ENCODE data around the gene VEPH1.
A peak's percentile ranks its signal among the peaks of the same experiment; 100 is the strongest.
"Not testable (repeated sequence)": the region's sequence is repeated elsewhere in the genome, so short reads cannot be mapped to it uniquely, and the experiment has no call there.

Gene VEPH1

DNA sequence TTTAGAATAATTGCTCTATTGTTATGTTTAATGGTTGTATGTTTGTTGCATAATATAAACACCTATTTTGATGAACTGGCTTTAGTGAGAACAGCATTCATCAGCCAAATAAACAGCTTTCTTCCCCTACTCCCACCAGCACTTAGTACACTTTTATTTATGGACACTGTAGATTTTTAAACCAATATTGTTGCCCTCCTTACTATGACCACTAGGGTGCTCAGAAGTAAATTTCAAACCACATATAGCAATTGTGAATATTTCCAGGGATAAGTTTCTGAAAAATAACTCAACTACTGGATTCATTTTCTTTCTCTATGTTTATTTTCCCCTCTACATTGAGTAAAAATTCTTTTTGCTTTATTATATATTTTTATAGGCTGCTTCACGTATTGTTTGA, 151.2 kb downstream of the VEPH1 start:
- Histone ChIP-seq H3K9ac (ENCODE audit: low read length) (no peak overlapping the region), H3K27ac (ENCODE audit: low read length) (no peak overlapping the region), H3K27me3 (ENCODE audit: low read depth, low read length) (peaks cover 10% of the 10 kb centered on the region), H3K79me2 (ENCODE audit: low read length) (no peaks in the 10 kb centered on the region), H3K36me3 (replicated peaks; ENCODE audit: low read depth, low read length) (no peaks in the 10 kb centered on the region), H3K9me3 (ENCODE audit: insufficient read depth, low read length) (no peaks in the 10 kb centered on the region), H3K4me2 (ENCODE audit: low read length) (no peak overlapping the region), H3K4me3 (ENCODE audit: low read length) (no peak overlapping the region), H4K20me1 (ENCODE audit: insufficient read depth, low read length) (no peaks in the 10 kb centered on the region), H2AFZ (ENCODE audit: low read depth, low read length) (no peak overlapping the region), H3K4me1 (ENCODE audit: low read length) (no peaks in the 10 kb centered on the region)
- no peak for TF ChIP-seq EZH2phosphoT487 (IDR thresholded peaks at IDR 0.05; ENCODE audit: low read depth)
- TF ChIP-seq CTCF (IDR thresholded peaks at IDR 0.05; ENCODE audit: low read depth, low read length): peak; percentile 23

- not testable (repeated sequence) for H3K4me1 ChIP-seq (ENCODE audit: low read length); H3K9ac ChIP-seq (ENCODE audit: low read length)
Observed at GRCh38 chr3:157350651-157351050, 152.6 kb downstream of the VEPH1 start.

DNA sequence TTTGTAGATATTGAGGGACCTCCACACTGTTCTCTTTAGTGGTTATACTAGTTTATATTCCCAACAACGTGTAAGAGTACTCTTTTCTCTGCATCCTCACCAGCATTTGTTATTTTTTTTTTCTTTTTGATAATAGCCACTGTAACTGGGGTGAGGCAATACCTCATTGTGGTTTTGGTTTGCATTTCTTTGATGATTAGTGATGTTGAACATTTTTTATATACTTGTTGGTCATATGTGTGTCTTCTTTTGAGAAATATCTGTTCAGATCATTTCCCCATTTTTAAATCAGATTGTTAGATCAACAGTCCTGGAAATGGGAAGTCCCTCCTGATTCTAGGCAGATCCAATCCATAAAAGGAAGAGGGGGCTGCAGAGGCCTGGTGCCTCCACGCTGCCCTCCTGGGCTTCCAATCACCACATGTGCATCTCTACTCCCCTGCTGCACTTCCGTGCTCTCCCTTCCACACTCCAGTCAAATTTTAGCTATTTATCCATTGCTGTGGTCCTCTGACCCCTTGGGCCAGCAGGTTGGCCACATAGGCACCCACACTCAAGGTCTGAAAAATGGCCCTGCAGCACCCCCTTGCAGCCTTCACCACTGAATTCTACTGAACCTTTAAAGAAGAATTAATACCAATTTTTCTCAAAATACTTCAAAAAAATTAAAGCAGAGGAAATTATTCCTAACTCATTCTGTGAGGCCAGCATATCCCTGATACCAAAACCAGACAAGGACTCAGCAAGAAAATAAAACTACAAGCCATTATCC, 154.7 kb downstream of the VEPH1 start:
- not testable (repeated sequence) for H3K27me3 ChIP-seq (ENCODE audit: low read depth, low read length); H3K4me3 ChIP-seq (ENCODE audit: low read length); H3K4me1 ChIP-seq (ENCODE audit: low read length); H3K9me3 ChIP-seq (ENCODE audit: insufficient read depth, low read length); H3K79me2 ChIP-seq (ENCODE audit: low read length); H2AFZ ChIP-seq (ENCODE audit: low read depth, low read length); H3K9ac ChIP-seq (ENCODE audit: low read length); H3K4me2 ChIP-seq (ENCODE audit: low read length); H3K27ac ChIP-seq (ENCODE audit: low read length); H4K20me1 ChIP-seq (ENCODE audit: insufficient read depth, low read length); H3K36me3 ChIP-seq (replicated peaks; ENCODE audit: low read depth, low read length)

More at GRCh38 chr3:157350651-157351050, 152.6 kb downstream of the VEPH1 start:
- H3K27me3 ChIP-seq (ENCODE audit: low read depth, low read length); H2AFZ ChIP-seq (ENCODE audit: low read depth, low read length); H4K20me1 ChIP-seq (ENCODE audit: insufficient read depth, low read length); H3K79me2 ChIP-seq (ENCODE audit: low read length); H3K4me2 ChIP-seq (ENCODE audit: low read length); H3K36me3 ChIP-seq (replicated peaks; ENCODE audit: low read depth, low read length); H3K27ac ChIP-seq (ENCODE audit: low read length); H3K4me3 ChIP-seq (ENCODE audit: low read length); H3K9me3 ChIP-seq (ENCODE audit: insufficient read depth, low read length): not testable (repeated sequence)

GRCh38 chr3:157347577-157348303, 155.5 kb downstream of the VEPH1 start:
- peak; percentile 46 for TF ChIP-seq CTCF (IDR thresholded peaks at IDR 0.05; ENCODE audit: low read depth, low read length)
- no peak for TF ChIP-seq EZH2phosphoT487 (IDR thresholded peaks at IDR 0.05; ENCODE audit: low read depth)
- H3K4me3 ChIP-seq (ENCODE audit: low read length): no peak overlapping the region
- H4K20me1 ChIP-seq (ENCODE audit: insufficient read depth, low read length): no peaks in the 10 kb centered on the region
- no peak overlapping the region for H3K4me2 ChIP-seq (ENCODE audit: low read length)
- no peaks in the 10 kb centered on the region for H3K36me3 ChIP-seq (replicated peaks; ENCODE audit: low read depth, low read length)
- H3K27ac ChIP-seq (ENCODE audit: low read length): no peak overlapping the region
- no peak overlapping the region for H2AFZ ChIP-seq (ENCODE audit: low read depth, low read length)
- H3K9ac ChIP-seq (ENCODE audit: low read length): no peak overlapping the region
- no peaks in the 10 kb centered on the region for H3K4me1 ChIP-seq (ENCODE audit: low read length)
- no peaks in the 10 kb centered on the region for H3K79me2 ChIP-seq (ENCODE audit: low read length)
- peaks cover 2% of the 10 kb centered on the region; the same call in 1 of the 2 replicates for H3K27me3 ChIP-seq (ENCODE audit: low read depth, low read length)
- H3K9me3 ChIP-seq (ENCODE audit: insufficient read depth, low read length): no peaks in the 10 kb centered on the region
